GM23338 (cell line): ENCODE results near the gene HELT.

Experiments used
- CREB1 ChIP-seq: fragments of 250-450 bp; sonication (Bioruptor Pico); IDR thresholded peaks from 2 replicates; pipeline ENCODE4 v1.5.0; 2020; ENCODE audit warnings: low read depth, mild to moderate bottlenecking, moderate library complexity
- EZH2 ChIP-seq: fragments of 200-600 bp; sonication (generic); IDR thresholded peaks from one replicate; pipeline ENCODE4 v1.8.0; 2017; ENCODE audit warnings: antibody characterized with exemption, mild to moderate bottlenecking, low read depth; ENCODE audit not compliant: unreplicated experiment
- EZH2phosphoT487 ChIP-seq: fragments of 200-600 bp; sonication (generic); IDR thresholded peaks from one replicate; pipeline ENCODE4 v1.8.1; 2018; ENCODE audit warnings: antibody characterized with exemption; ENCODE audit not compliant: unreplicated experiment
- JUNB ChIP-seq: IDR thresholded peaks from one replicate; pipeline ENCODE4 v1.6.1; 2016; ENCODE audit warnings: antibody characterized with exemption; ENCODE audit not compliant: unreplicated experiment
- NANOG ChIP-seq: IDR thresholded peaks from 2 replicates; pipeline ENCODE4 v1.6.1; 2016; ENCODE audit warnings: antibody characterized with exemption, borderline replicate concordance
- POLR2AphosphoS5 ChIP-seq: IDR thresholded peaks from 2 replicates; pipeline ENCODE4 v1.6.1; 2016; ENCODE audit warnings: antibody characterized with exemption, low read depth
- ZNF114 ChIP-seq: fragments of 250-450 bp; sonication (Bioruptor Pico); IDR thresholded peaks from 2 replicates; pipeline ENCODE4 v1.5.0; 2020; ENCODE audit warnings: mild to moderate bottlenecking, moderate library complexity
- ZNF331 ChIP-seq: fragments of 250-450 bp; sonication (Bioruptor Pico); IDR thresholded peaks from 2 replicates; pipeline ENCODE4 v1.5.0; 2020; ENCODE audit warnings: low read depth, mild to moderate bottlenecking, moderate library complexity
- TF ChIP-seq, protein P1 (sequence below), 2 experiments: fragments of 200-600 bp in 1 of 2; sonication (generic) in 1 of 2; conservative IDR thresholded peaks; 2 replicates each; pipeline versions ENCODE4 v1.5.1 to v1.6.1; 2016 to 2017; ENCODE audit warnings: antibody characterized with exemption in 2 of 2, low read depth in 2 of 2, mild to moderate bottlenecking in 2 of 2, moderate library complexity in 1 of 2
- TF ChIP-seq, protein P2 (sequence below): IDR thresholded peaks from one replicate; pipeline ENCODE4 v1.6.1; 2018; ENCODE audit warnings: antibody characterized with exemption; ENCODE audit not compliant: unreplicated experiment
- TF ChIP-seq, protein P3 (sequence below): IDR thresholded peaks from 2 replicates; pipeline ENCODE4 v1.6.1; 2016; ENCODE audit warnings: antibody characterized with exemption

DNA sequence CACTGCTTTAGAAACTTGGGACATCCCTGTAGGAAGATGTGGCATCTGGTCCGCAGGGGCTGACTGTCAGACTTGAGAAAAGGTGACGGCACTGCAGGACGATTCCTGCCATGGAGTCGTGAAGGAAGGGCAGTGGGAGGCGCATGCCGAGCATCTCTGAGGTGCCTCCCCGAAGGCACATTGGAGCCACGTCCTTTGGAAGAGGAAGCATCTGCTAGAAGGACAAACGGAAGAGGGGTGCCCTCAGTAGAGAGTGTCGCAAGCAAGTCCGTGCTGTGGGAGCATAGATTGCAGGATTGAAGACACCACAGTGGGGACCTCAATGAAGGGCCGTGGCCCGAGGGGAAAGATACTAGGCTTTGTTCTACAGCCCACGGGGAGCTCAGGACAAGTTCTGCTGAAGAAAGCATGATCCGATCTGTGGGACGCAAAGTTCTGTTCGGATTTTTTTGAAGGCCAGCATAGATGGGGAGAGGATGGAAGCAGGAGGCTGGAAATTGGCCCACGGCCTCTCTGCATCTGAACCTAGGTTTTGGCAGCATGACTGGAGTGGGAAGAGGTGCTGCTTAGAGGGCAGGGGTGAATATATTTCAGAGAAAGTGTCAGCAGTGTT is 24.2 kb upstream of the HELT start:
- TF ChIP-seq, protein P1, sequence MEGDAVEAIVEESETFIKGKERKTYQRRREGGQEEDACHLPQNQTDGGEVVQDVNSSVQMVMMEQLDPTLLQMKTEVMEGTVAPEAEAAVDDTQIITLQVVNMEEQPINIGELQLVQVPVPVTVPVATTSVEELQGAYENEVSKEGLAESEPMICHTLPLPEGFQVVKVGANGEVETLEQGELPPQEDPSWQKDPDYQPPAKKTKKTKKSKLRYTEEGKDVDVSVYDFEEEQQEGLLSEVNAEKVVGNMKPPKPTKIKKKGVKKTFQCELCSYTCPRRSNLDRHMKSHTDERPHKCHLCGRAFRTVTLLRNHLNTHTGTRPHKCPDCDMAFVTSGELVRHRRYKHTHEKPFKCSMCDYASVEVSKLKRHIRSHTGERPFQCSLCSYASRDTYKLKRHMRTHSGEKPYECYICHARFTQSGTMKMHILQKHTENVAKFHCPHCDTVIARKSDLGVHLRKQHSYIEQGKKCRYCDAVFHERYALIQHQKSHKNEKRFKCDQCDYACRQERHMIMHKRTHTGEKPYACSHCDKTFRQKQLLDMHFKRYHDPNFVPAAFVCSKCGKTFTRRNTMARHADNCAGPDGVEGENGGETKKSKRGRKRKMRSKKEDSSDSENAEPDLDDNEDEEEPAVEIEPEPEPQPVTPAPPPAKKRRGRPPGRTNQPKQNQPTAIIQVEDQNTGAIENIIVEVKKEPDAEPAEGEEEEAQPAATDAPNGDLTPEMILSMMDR (conservative IDR thresholded peaks at IDR 0.05; ENCODE audit: low read depth in 2 of 2): no peak
- no peak for TF ChIP-seq EZH2phosphoT487
- no peak for TF ChIP-seq ZNF114 (CRISPR knock-in tag)
- no peak for TF ChIP-seq JUNB
- no peak for TF ChIP-seq EZH2
- no peak for TF ChIP-seq NANOG
- TF ChIP-seq CREB1 (CRISPR knock-in tag): no peak
- no peak for TF ChIP-seq POLR2AphosphoS5
- TF ChIP-seq, protein P2, sequence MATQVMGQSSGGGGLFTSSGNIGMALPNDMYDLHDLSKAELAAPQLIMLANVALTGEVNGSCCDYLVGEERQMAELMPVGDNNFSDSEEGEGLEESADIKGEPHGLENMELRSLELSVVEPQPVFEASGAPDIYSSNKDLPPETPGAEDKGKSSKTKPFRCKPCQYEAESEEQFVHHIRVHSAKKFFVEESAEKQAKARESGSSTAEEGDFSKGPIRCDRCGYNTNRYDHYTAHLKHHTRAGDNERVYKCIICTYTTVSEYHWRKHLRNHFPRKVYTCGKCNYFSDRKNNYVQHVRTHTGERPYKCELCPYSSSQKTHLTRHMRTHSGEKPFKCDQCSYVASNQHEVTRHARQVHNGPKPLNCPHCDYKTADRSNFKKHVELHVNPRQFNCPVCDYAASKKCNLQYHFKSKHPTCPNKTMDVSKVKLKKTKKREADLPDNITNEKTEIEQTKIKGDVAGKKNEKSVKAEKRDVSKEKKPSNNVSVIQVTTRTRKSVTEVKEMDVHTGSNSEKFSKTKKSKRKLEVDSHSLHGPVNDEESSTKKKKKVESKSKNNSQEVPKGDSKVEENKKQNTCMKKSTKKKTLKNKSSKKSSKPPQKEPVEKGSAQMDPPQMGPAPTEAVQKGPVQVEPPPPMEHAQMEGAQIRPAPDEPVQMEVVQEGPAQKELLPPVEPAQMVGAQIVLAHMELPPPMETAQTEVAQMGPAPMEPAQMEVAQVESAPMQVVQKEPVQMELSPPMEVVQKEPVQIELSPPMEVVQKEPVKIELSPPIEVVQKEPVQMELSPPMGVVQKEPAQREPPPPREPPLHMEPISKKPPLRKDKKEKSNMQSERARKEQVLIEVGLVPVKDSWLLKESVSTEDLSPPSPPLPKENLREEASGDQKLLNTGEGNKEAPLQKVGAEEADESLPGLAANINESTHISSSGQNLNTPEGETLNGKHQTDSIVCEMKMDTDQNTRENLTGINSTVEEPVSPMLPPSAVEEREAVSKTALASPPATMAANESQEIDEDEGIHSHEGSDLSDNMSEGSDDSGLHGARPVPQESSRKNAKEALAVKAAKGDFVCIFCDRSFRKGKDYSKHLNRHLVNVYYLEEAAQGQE: no peak
- no peak for TF ChIP-seq ZNF331 (CRISPR knock-in tag)
- TF ChIP-seq, protein P3, sequence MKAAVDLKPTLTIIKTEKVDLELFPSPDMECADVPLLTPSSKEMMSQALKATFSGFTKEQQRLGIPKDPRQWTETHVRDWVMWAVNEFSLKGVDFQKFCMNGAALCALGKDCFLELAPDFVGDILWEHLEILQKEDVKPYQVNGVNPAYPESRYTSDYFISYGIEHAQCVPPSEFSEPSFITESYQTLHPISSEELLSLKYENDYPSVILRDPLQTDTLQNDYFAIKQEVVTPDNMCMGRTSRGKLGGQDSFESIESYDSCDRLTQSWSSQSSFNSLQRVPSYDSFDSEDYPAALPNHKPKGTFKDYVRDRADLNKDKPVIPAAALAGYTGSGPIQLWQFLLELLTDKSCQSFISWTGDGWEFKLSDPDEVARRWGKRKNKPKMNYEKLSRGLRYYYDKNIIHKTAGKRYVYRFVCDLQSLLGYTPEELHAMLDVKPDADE: no peak
